SK-N-DZ (cell line): ENCODE data around the gene STMND1.

Experiments
- DNase-seq: peaks from one replicate; pipeline ENCODE4 v3.0.0-alpha.2; 2015; ENCODE audit warnings: low spot score

The STMND1 gene

DNA sequence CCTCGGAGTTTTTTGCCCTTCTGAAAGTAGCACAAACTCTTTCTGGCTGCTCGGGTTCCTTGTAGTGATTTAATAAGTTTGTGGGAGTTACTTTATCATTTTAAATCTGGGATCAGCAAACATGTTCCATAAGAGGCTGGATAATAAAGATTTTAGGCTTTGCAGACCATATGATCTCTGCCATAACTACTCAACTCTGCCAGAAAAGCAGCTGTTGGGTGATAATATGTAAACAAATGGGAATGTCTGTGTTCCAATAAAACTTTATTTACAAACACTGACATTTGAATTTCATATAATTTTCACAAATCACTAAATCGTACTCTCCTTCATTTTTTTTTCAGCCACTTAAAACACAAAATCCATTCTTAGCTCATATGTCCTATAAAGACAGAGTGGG, 3.9 kb upstream of the STMND1 start:
- DNase-seq, result no peak

- no peak for DNase-seq
These were observed 3.3 kb upstream of the STMND1 start for GRCh38 chr6:17098538-17098937.

- no peak for DNase-seq
These were observed 2.3 kb upstream of the STMND1 start for GRCh38 chr6:17099401-17100059.

- no peak for DNase-seq
These were observed 1.0 kb upstream of the STMND1 start for GRCh38 chr6:17100806-17101205.

- no peak for DNase-seq
These were observed 514 bp downstream of the STMND1 start for GRCh38 chr6:17102258-17102870.

GRCh38 chr6:17103715-17104114, 1.9 kb downstream of the STMND1 start:
- DNase-seq, result no peak

DNA sequence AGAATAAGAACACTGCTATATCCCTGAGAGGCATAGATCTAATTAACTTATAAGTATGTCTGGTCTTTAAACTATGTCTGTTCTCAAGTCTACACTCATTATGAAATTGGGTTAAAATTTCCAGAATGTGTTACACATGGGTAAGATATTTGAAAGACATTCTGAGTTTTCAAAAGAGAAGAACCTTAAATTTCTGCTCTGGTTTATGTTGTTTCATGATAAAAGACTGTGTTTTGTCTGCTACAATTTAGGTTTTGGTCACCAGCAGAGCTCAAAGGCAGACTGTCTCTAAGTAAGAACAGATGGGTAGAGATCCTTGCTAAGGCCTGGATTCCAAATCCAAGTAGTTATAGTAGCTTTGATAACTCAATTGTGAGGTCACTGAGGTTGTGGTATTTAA, 6.0 kb downstream of the STMND1 start:
- DNase-seq, result peak; percentile 41

GRCh38 chr6:17115251-17116116, 13.6 kb downstream of the STMND1 start:
- DNase-seq, result no peak

DNA sequence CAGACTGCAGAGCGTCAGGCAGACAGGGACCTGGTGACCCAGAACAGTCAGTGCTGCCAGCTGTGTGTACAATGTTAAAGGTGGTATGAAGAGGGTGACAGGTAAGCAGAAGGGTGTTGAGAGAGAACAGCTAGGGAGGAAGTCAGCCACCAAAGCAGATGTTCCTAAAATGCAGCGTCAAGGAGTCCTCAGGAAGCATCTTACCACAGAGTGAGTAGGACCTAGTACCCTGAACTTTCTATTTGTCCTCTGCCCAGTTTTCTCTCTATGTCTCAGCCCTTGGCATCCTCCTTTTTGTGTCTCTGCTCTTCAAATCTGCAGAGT, 14.2 kb downstream of the STMND1 start:
- DNase-seq, result no peak

- DNase-seq, result no peak
These were observed 18.2 kb downstream of the STMND1 start for GRCh38 chr6:17120019-17120418.

DNA sequence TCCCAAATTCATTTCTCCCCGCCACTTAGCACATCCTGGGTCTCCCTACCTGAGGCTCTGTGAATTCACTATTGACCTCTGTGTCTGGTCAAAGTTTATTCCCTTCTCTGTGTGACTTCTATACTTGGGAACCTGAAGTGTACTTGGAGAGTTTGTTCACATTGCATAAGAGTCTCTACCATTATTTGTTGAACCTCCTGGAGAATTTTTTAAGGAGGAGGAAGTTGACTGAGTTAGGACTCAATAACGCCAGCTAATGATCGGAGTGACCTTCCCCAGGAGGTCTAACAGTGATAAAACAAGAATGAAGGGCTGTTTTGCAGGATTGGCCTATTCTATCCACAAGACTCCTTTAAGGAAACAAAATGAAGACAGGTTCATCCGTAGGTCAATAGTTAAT, 23.6 kb downstream of the STMND1 start:
- peak; percentile 20 for DNase-seq

DNA sequence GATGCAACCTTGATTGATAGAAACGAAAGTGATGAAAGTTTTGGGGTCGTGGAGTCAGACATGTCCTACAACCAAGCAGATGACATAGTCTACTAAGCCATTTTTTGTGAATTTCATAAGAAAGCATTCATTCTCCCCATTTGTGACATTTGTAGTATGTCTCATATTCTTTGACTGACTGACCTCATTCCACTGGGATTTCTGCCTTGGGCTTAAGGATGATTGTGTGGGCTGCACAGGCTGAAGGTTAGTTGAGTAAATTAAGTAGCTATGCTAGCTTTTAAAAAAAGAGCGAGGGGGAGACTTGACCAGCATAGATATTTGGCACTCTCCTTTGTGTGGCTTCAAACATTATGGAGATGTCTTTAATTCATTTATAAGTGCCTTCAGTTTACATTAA, 28.9 kb downstream of the STMND1 start:
- DNase-seq, result no peak

- no peak for DNase-seq
These were observed 31.1 kb downstream of the STMND1 start for GRCh38 chr6:17132967-17133366.

DNA sequence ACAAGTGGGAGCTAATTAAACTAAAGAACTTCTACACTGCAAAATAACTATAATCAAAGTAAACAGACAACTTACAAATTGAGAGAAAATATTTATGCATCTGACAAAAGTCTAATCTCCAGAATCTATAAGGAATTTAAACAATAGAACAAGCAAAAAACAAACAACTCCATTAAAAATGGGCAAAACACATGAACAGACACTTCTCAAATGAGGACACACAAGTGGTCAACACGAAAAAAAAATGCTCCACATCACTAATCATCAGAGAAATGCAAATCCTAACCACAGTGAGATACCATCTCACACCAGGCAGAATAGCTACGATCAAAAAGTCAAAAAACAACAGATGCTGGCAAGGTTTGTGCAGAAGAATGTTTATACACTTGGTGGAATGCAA, 36.2 kb downstream of the STMND1 start:
- DNase-seq, result no peak

- no peak for DNase-seq
These were observed 42.2 kb downstream of the STMND1 start for GRCh38 chr6:17144016-17144415.

DNA sequence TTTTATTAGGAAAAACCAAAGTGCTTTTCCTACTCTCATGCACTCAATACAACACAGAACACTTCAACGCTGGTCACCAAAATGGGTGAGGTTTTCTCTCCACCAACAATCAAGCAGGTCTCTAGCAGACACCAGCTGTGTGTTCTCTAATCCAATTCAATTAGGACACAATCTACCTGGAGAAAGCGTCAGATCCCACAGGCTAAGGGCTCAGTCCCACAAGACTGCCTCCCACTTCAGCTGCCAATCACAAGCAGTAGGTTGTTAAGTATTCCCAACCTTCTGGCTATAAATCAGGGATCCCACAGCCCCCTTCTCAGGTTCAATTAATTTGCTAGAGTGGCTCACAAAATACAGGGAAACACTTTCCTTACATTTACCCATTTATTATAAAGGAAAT, 47.7 kb downstream of the STMND1 start:
- DNase-seq, result peak; percentile 59

GRCh38 chr6:17150096-17150495, 48.2 kb downstream of the STMND1 start:
- peak; percentile 28 for DNase-seq

- no peak for DNase-seq
These were observed 50.0 kb downstream of the STMND1 start for GRCh38 chr6:17151888-17152287.

DNA sequence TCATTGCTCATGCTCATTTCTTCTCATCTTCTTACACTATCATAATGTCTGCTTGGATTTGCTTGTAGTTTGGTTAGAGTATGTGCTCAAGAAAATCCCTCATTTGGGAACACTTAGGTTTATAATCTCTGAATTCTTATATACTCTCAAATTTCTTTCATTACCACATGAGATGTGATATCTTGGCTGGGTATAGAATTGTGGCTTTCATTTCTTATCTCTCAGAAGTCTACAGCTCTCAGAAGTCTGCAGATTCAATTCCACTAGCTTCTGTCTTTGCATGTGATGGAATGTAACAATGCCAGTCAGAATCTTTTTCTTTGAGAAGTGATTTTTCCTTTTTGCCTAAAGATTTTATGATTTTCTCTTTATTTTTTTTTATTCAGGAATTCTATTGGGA, 50.9 kb downstream of the STMND1 start:
- no peak for DNase-seq

GRCh38 chr6:17156112-17156921, 54.5 kb downstream of the STMND1 start:
- DNase-seq, result peak; percentile 83

DNA sequence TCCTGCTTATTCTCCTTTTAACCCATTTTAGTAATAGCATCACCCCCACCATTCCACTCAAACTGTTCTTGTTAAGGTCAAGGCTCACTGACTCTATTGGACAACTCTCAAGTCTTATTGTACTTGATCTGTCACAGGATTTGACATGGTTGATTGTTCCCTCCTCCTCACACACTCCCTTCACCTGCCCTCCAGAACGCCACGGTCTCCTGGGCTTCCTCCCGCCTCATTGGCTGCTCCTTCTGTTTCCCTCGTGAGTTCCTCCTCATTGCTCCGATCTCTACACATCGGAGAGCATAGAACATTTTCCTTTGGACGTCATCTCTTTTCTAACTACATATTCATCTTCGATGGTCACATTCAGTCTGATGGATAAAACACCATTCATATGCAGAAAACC, 55.1 kb downstream of the STMND1 start:
- DNase-seq, result no peak

- DNase-seq, result no peak
These were observed 55.8 kb downstream of the STMND1 start for GRCh38 chr6:17157617-17158016.
